Liver (tissue), 9 donors: ENCODE data around the gene CFAP251. TPM values are rescaled to one million over a fixed set of nuclear protein-coding genes. Genes with fewer than 3 reads are reported as not detected.

Experiments
- DNase-seq: peaks from one replicate; pipeline ENCODE4 v3.0.0-alpha.2; 2017; ENCODE audit warnings: low spot score
- H3K27ac ChIP-seq, 2 donors: one replicate each; pipeline ENCODE4 v1.7.0; 2013; ENCODE audit warnings: inconsistent platforms in 2 of 2, low read length in 2 of 2, control low read depth in 1 of 2, low read depth in 1 of 2, mild to moderate bottlenecking in 1 of 2
- H3K27me3 ChIP-seq, 4 donors: one replicate each; pipeline versions ENCODE4 v1.6.1 to v1.7.0; 2013; ENCODE audit warnings: low read length in 3 of 4, inconsistent platforms in 1 of 4, mild to moderate bottlenecking in 1 of 4, moderate library complexity in 1 of 4; ENCODE audit not compliant: control insufficient read depth in 4 of 4, insufficient read depth in 4 of 4
- H3K36me3 ChIP-seq, 4 donors: one replicate each; pipeline versions ENCODE4 v1.6.1 to v1.7.0; 2013; ENCODE audit warnings: low read length in 3 of 4, mild to moderate bottlenecking in 3 of 4, low read depth in 1 of 4, moderate library complexity in 1 of 4; ENCODE audit not compliant: control insufficient read depth in 4 of 4, insufficient read depth in 3 of 4
- H3K4me1 ChIP-seq, 4 donors: one replicate each; pipeline versions ENCODE4 v1.6.1 to v1.7.0; 2013; ENCODE audit warnings: low read length in 3 of 4, mild to moderate bottlenecking in 3 of 4, moderate library complexity in 1 of 4; ENCODE audit not compliant: control insufficient read depth in 4 of 4, insufficient read depth in 4 of 4
- H3K4me3 ChIP-seq, 3 donors: one replicate each; pipeline versions ENCODE4 v1.6.1 to v1.7.0; 2013; ENCODE audit warnings: low read length in 3 of 3, control low read depth in 1 of 3, low read depth in 1 of 3, mild to moderate bottlenecking in 1 of 3
- H3K9ac ChIP-seq, 2 donors: one replicate each; pipeline ENCODE4 v1.7.0; 2013; ENCODE audit warnings: low read length in 2 of 2, mild to moderate bottlenecking in 2 of 2, moderate library complexity in 2 of 2, control low read depth in 1 of 2, low read depth in 1 of 2
- H3K9me3 ChIP-seq, 4 donors: one replicate each; pipeline versions ENCODE4 v1.6.1 to v1.7.0; 2013; ENCODE audit warnings: low read length in 3 of 4; ENCODE audit not compliant: control insufficient read depth in 4 of 4
- ATF3 ChIP-seq: IDR thresholded peaks from 2 replicates; pipeline ENCODE4 v1.6.1; 2016; ENCODE audit warnings: antibody characterized with exemption
- EGR1 ChIP-seq, 2 donors: IDR thresholded peaks; 2 replicates each; pipeline ENCODE4 v1.6.1; 2016 to 2018; ENCODE audit warnings: antibody characterized with exemption in 2 of 2, low read depth in 2 of 2
- FOXA1 ChIP-seq: IDR thresholded peaks from 2 replicates; pipeline ENCODE4 v1.6.1; 2016; ENCODE audit warnings: antibody characterized with exemption
- FOXA2 ChIP-seq: IDR thresholded peaks from 2 replicates; pipeline ENCODE4 v1.6.1; 2016; ENCODE audit warnings: antibody characterized with exemption
- GABPA ChIP-seq, 2 donors: IDR thresholded peaks in 1 of 2; conservative IDR thresholded peaks in 1 of 2; 2 replicates each; pipeline ENCODE4 v1.6.1; 2016; ENCODE audit warnings: antibody characterized with exemption in 2 of 2, mild to moderate bottlenecking in 1 of 2, moderate library complexity in 1 of 2
- HNF4A ChIP-seq, 2 donors: conservative IDR thresholded peaks; 2 replicates each; pipeline ENCODE4 v1.6.1; 2016; ENCODE audit warnings: antibody characterized with exemption in 2 of 2, mild to moderate bottlenecking in 2 of 2
- HNF4G ChIP-seq: IDR thresholded peaks from 2 replicates; pipeline ENCODE4 v1.6.1; 2016; ENCODE audit warnings: antibody characterized with exemption
- JUND ChIP-seq, 2 donors: IDR thresholded peaks; 2 replicates each; pipeline ENCODE4 v1.6.1; 2016; ENCODE audit warnings: antibody characterized with exemption in 2 of 2
- NR2F2 ChIP-seq: IDR thresholded peaks from 2 replicates; pipeline ENCODE4 v1.6.1; 2016; ENCODE audit warnings: antibody characterized with exemption
- RAD21 ChIP-seq, 2 donors: IDR thresholded peaks; 2 replicates each; pipeline ENCODE4 v1.6.1; 2016; ENCODE audit warnings: antibody characterized with exemption in 2 of 2, mild to moderate bottlenecking in 2 of 2
- RXRA ChIP-seq, 2 donors: IDR thresholded peaks; 2 replicates each; pipeline ENCODE4 v1.6.1; 2017 to 2018; ENCODE audit warnings: antibody characterized with exemption in 2 of 2, mild to moderate bottlenecking in 1 of 2
- SP1 ChIP-seq: IDR thresholded peaks from 2 replicates; pipeline ENCODE4 v1.6.1; 2018; ENCODE audit warnings: antibody characterized with exemption, mild to moderate bottlenecking
- TAF1 ChIP-seq: conservative IDR thresholded peaks from 2 replicates; pipeline ENCODE4 v1.6.1; 2016; ENCODE audit warnings: antibody characterized with exemption, mild to moderate bottlenecking
- YY1 ChIP-seq: IDR thresholded peaks from 2 replicates; pipeline ENCODE4 v1.6.1; 2016; ENCODE audit warnings: antibody characterized with exemption, mild to moderate bottlenecking
- WGBS: extraction: QIAGEN DNeasy Blood & Tissue Kit; methylation state at CpG from one replicate; pipeline ENCODE4 v1.1.7; 2013; 5-methylcytosine and 5-hydroxymethylcytosine counted together
- polyA plus RNA-seq, 2 donors: library from polyadenylated mRNA; stranded (reverse) in 1 of 2; unstranded in 1 of 2; fragments of 200-250 nt in 1 of 2; fragments of >200 nt in 1 of 2; fragmentation: Nextera tagmentation in 1 of 2; extraction: Ambion mirVana in 1 of 2; gene quantifications; one replicate each; pipeline versions ENCODE4 v1.2.1 to v1.2.3, GENCODE V29; 2013 to 2015
- total RNA-seq, 2 donors: library from RNA; depleted of rRNA; stranded (reverse); fragments of >200 nt; gene quantifications; one replicate each; pipeline ENCODE4 v1.2.3, GENCODE V29; 2014
- TF ChIP-seq, protein P1 (sequence below): fragments of 150-350 bp; IDR thresholded peaks from 2 replicates; pipeline ENCODE4 v1.5.1; 2017; ENCODE audit warnings: improper control_type of control experiment, low read depth, low read length; ENCODE audit not compliant: missing input control
- TF ChIP-seq, protein P2 (sequence below): IDR thresholded peaks from 2 replicates; pipeline ENCODE4 v1.6.1; 2016; ENCODE audit warnings: antibody characterized with exemption, mild to moderate bottlenecking
- TF ChIP-seq, protein P3 (sequence below): IDR thresholded peaks from 2 replicates; pipeline ENCODE4 v1.6.1; 2016; ENCODE audit warnings: antibody characterized with exemption
- donor health status: healthy.
- donor health status: healthy.
- donor health status: healthy.
- donor health status: healthy.
- donor health status: healthy.

The CFAP251 gene
- total and polyA plus RNA-seq, 4 donors = 1.6 to 4.0 (median 2.0) TPM

- 95% methylated on average over 14 of the region's 14 CpGs for WGBS
- H3K4me1 ChIP-seq = no peaks in the 10 kb centered on the region
- TF ChIP-seq HNF4G = no peak
- TF ChIP-seq, protein P1, sequence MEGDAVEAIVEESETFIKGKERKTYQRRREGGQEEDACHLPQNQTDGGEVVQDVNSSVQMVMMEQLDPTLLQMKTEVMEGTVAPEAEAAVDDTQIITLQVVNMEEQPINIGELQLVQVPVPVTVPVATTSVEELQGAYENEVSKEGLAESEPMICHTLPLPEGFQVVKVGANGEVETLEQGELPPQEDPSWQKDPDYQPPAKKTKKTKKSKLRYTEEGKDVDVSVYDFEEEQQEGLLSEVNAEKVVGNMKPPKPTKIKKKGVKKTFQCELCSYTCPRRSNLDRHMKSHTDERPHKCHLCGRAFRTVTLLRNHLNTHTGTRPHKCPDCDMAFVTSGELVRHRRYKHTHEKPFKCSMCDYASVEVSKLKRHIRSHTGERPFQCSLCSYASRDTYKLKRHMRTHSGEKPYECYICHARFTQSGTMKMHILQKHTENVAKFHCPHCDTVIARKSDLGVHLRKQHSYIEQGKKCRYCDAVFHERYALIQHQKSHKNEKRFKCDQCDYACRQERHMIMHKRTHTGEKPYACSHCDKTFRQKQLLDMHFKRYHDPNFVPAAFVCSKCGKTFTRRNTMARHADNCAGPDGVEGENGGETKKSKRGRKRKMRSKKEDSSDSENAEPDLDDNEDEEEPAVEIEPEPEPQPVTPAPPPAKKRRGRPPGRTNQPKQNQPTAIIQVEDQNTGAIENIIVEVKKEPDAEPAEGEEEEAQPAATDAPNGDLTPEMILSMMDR = no peak
- no peak for TF ChIP-seq TAF1
- no peak for TF ChIP-seq JUND (IDR thresholded peaks at IDR 0.05)
- no peak for TF ChIP-seq EGR1 (IDR thresholded peaks at IDR 0.05; ENCODE audit: low read depth in 2 of 2)
- no peak for TF ChIP-seq GABPA (IDR thresholded peaks at IDR 0.05 in 1 of 2, conservative IDR thresholded peaks at IDR 0.05 in 1 of 2)
- no peak for TF ChIP-seq RAD21 (IDR thresholded peaks at IDR 0.05)
- no peak for TF ChIP-seq FOXA2
- no peak for TF ChIP-seq YY1
- TF ChIP-seq, protein P2, sequence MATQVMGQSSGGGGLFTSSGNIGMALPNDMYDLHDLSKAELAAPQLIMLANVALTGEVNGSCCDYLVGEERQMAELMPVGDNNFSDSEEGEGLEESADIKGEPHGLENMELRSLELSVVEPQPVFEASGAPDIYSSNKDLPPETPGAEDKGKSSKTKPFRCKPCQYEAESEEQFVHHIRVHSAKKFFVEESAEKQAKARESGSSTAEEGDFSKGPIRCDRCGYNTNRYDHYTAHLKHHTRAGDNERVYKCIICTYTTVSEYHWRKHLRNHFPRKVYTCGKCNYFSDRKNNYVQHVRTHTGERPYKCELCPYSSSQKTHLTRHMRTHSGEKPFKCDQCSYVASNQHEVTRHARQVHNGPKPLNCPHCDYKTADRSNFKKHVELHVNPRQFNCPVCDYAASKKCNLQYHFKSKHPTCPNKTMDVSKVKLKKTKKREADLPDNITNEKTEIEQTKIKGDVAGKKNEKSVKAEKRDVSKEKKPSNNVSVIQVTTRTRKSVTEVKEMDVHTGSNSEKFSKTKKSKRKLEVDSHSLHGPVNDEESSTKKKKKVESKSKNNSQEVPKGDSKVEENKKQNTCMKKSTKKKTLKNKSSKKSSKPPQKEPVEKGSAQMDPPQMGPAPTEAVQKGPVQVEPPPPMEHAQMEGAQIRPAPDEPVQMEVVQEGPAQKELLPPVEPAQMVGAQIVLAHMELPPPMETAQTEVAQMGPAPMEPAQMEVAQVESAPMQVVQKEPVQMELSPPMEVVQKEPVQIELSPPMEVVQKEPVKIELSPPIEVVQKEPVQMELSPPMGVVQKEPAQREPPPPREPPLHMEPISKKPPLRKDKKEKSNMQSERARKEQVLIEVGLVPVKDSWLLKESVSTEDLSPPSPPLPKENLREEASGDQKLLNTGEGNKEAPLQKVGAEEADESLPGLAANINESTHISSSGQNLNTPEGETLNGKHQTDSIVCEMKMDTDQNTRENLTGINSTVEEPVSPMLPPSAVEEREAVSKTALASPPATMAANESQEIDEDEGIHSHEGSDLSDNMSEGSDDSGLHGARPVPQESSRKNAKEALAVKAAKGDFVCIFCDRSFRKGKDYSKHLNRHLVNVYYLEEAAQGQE = no peak
- TF ChIP-seq SP1 = no peak
- TF ChIP-seq RXRA (IDR thresholded peaks at IDR 0.05) = no peak
- no peak for TF ChIP-seq ATF3
- TF ChIP-seq FOXA1 = no peak
- TF ChIP-seq, protein P3, sequence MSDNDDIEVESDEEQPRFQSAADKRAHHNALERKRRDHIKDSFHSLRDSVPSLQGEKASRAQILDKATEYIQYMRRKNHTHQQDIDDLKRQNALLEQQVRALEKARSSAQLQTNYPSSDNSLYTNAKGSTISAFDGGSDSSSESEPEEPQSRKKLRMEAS = no peak
- no peak for DNase-seq
- H3K27me3 ChIP-seq = no peaks in the 10 kb centered on the region
- no peak overlapping the region for H3K4me3 ChIP-seq
- H3K36me3 ChIP-seq = peaks cover 0 to 2% (median 0%) of the 10 kb centered on the region in 4 donors
- H3K9me3 ChIP-seq = no peaks in the 10 kb centered on the region
- no peak overlapping the region for H3K27ac ChIP-seq
- H3K9ac ChIP-seq = no peak overlapping the region
These were observed 71.1 kb downstream of the CFAP251 start for GRCh38 chr12:121989276-121990113.

- WGBS = 91% methylated on average over 6 of the region's 6 CpGs
- no peak overlapping the region for H3K27ac ChIP-seq
- H3K27me3 ChIP-seq = no peaks in the 10 kb centered on the region
- no peak for DNase-seq
- H3K4me1 ChIP-seq = no peaks in the 10 kb centered on the region
- peaks cover 0 to 2% (median 0%) of the 10 kb centered on the region in 4 donors for H3K36me3 ChIP-seq
- no peaks in the 10 kb centered on the region for H3K9me3 ChIP-seq
- no peak overlapping the region for H3K9ac ChIP-seq
- H3K4me3 ChIP-seq = no peak overlapping the region
- TF ChIP-seq, protein P1 = no peak
- TF ChIP-seq FOXA2 (no peak), FOXA1 (no peak), RAD21 (IDR thresholded peaks at IDR 0.05) (no peak), HNF4G (no peak), TAF1 (no peak), ATF3 (no peak), EGR1 (IDR thresholded peaks at IDR 0.05; ENCODE audit: low read depth in 2 of 2) (no peak), YY1 (no peak), NR2F2 (no peak), HNF4A (conservative IDR thresholded peaks at IDR 0.05) (no peak)
- TF ChIP-seq, protein P3 = no peak
- TF ChIP-seq, protein P2 = no peak
These were observed 71.8 kb downstream of the CFAP251 start for GRCh38 chr12:121990114-121990647.
